Duodenal mucosa (tissue), 2 donors: Measurements from ENCODE around the gene RASA3.

Experiments
- H3K27ac ChIP-seq: one replicate; pipeline ENCODE4 v1.7.0; 2013; ENCODE audit warnings: low read depth, low read length
- H3K27me3 ChIP-seq, 2 donors: one replicate each; pipeline ENCODE4 v1.7.0; 2013; ENCODE audit warnings: low read length in 2 of 2, control low read depth in 1 of 2; ENCODE audit not compliant: insufficient read depth in 2 of 2, control insufficient read depth in 1 of 2
- H3K36me3 ChIP-seq, 2 donors: one replicate each; pipeline ENCODE4 v1.7.0; 2013; ENCODE audit warnings: low read length in 2 of 2, control low read depth in 1 of 2; ENCODE audit not compliant: insufficient read depth in 2 of 2, control insufficient read depth in 1 of 2
- H3K4me1 ChIP-seq, 2 donors: one replicate each; pipeline ENCODE4 v1.7.0; 2013; ENCODE audit warnings: low read length in 2 of 2, control low read depth in 1 of 2; ENCODE audit not compliant: insufficient read depth in 2 of 2, control insufficient read depth in 1 of 2
- H3K4me3 ChIP-seq, 2 donors: one replicate each; pipeline ENCODE4 v1.7.0; 2013; ENCODE audit warnings: low read length in 2 of 2, low read depth in 1 of 2
- H3K9ac ChIP-seq, 2 donors: one replicate each; pipeline ENCODE4 v1.7.0; 2013; ENCODE audit warnings: low read length in 2 of 2, low read depth in 1 of 2
- H3K9me3 ChIP-seq, 2 donors: one replicate each; pipeline ENCODE4 v1.7.0; 2013; ENCODE audit warnings: low read length in 2 of 2, control low read depth in 1 of 2; ENCODE audit not compliant: control insufficient read depth in 1 of 2

RASA3 gene

DNA sequence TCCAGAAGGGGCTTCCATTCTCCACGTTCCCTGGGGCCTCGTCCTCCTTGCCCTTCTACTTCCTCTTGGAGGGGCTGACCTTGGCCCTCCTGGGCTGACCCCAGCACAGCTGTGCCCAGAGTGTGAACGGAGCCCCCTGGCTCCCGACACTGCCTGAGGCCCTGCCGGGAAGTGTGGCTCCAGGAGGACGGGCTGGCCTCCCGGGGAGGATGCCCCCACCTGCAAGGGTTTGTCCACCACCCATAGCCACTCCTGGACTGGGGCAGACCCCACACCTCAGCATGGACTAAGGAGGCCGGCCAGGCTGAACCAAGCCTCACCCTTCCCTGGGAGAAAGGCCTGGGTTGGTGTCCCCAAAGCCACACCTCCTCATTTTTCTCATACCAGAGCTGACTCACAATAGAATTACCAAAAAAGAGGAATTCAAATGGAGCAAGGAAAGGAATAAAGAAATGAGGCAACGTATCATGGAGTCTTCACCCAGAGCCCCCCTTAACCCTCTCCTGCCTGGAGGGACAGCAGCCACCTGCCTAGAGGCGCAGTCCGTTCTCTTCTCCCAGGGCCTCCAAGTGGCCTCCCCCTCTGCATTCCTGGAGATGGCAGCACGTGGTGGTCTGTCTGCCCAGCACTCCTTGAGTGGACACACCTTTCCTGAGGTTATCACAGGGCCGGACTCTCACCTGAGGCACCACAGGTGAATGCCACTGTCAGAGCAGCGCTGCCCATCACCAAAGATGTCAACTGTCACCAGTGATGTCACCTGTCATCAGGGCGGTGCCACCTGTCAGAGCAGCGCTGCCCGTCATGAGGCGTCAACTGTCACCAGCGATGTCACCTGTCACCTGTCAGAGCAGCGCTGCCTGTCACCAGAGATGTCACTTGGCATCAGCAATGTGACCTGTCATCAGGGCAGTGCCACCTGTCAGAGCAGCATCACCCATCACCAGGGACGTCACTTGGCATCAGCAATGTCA, 155.4 kb downstream of the RASA3 start:
- Histone ChIP-seq H3K27me3 (no peaks in the 10 kb centered on the region), H3K27ac (no peak overlapping the region), H3K36me3 (peaks cover 0 to 32% of the 10 kb centered on the region in 2 donors), H3K9ac (no peak overlapping the region), H3K9me3 (no peaks in the 10 kb centered on the region), H3K4me1 (peaks cover 5 to 13% of the 10 kb centered on the region in 2 donors), H3K4me3 (no peak overlapping the region)

DNA sequence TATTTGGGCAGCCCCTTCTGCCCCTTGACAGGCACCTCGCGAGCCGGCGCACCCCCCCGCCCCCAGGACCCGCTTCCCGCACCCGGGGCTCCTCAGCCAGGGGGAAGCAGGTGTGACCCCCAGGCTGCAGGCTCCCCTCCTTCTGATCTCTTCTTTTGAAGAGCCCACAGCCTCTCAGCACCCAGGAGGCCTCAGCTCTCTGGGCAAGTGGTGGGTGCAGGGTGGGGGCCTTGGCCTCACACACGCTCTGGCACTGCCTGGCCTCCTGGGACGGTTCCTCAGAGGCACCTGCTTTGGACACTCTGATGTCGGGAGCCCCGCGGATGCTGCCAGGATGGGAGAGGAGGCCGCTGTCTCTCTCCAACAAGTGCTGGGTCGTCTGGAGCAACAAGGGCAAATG, 157.0 kb downstream of the RASA3 start:
- Histone ChIP-seq H3K9ac (no peak overlapping the region), H3K36me3 (peaks cover 0 to 23% of the 10 kb centered on the region in 2 donors), H3K4me1 (peaks cover 17 to 19% of the 10 kb centered on the region in 2 donors)

DNA sequence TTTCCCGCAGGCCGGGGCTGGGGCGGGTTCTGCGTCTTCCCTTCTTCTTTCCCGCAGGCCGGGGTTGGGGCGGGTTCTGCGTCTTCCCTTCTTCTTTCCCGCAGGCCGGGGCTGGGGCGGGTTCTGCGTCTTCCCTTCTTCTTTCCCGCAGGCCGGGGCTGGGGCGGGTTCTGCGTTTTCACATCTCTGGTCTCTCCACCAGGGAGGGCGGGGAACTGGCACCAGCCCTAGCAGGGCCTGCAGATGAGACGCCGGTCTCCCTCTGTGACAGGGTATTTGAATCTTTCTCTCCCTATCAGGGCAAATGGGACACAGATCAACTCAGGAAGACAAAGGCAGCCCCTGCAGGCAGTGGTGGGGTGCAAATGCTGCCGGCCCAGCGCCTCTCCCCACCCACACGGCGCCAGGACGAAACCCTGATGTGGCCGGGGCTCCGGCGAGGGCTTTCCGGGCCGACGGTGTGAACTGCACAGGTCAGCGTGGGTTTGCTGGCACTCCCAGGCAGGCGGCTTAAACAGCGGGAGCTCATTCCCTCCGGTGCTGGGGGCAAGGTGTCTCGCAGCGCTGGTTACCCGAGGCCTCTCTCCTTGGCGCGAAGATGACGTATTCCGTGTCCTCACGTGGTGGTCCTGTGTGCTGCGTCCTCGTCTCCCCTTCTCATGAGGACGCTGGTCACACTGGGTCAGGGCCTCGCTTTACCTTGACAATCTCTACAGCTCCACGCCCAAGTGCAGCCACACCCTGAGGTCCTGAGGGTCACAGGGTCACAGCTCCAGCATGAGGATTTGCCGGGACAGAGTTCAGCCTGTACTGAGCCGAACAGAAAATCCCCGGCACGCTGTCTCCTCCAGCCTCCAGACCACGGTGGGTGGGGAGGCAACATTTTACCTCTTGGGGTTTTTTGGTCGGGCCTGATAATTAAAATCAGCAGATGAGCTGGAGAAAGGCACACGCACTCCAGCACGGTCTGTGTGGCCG, 157.8 kb downstream of the RASA3 start:
- peaks cover 22 to 24% of the 10 kb centered on the region in 2 donors for H3K4me1 ChIP-seq
- H3K9ac ChIP-seq: no peak overlapping the region
- H3K27me3 ChIP-seq: no peaks in the 10 kb centered on the region
- no peak overlapping the region for H3K4me3 ChIP-seq
- no peak overlapping the region for H3K27ac ChIP-seq
- H3K36me3 ChIP-seq: peaks cover 0 to 15% of the 10 kb centered on the region in 2 donors
- no peaks in the 10 kb centered on the region for H3K9me3 ChIP-seq

More for the DNA sequence above, 157.0 kb downstream of the RASA3 start:
- Histone ChIP-seq H3K4me3 (no peak overlapping the region), H3K9me3 (no peaks in the 10 kb centered on the region), H3K27ac (no peak overlapping the region), H3K27me3 (no peaks in the 10 kb centered on the region)

DNA sequence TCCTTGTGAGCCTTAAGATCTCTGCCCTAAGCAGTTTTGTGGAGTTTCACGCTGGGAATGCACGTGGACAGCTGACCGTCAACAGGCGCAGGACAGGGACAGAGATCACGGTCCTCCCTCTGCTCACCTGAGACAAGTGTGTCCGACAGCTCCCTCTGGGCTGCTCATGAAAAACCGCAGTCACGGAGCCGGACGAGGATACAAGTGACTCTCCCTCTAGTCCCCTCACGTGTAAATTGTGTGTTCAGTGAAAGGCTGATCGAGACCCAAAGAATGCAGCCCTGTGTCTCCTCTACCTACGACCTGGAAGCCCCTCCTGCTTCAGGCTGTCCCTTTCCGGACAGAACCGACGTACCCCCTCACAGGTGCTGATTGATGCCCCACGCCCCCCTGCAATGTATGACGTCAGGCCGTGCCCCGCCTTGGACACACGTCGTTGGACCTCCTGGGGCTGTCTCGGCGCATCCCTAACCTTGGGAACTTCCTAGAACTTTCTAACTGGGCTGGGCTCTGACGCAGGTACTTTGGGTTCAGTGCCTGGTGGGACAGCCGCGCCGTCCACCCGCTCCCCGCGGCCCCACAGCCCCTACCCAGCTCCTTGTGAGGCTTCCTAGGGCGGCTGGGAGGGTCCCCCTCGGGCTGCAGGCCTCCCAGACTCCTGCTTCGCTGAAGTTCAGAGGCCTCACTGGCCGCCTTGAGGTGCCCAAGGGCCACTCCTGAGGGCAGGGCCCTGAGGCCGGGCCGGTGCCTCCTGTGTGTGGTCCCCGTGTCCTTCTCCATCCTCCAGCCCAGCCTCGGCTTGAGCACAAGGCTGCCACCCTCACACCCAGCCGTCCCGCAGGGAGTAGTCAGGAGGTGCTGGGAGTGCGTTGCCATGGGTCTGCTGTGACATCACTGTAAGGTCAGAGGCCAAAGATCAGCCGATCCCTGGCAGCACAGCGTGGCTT, 158.9 kb downstream of the RASA3 start, which contains the start of gene C13orf46:
C13orf46 (minus strand) TSS at position 859 of the 947 bp plus-strand sequence; CDS start at position 780, 79 bp downstream.
- Histone ChIP-seq H3K9me3 (no peaks in the 10 kb centered on the region), H3K4me3 (no peak within 1 kb of the TSS), H3K4me1 (peaks cover 23 to 25% of the 10 kb centered on the region in 2 donors), H3K36me3 (peaks cover 0 to 5% of the 10 kb centered on the region in 2 donors), H3K27me3 (no peaks in the 10 kb centered on the region), H3K27ac (no peak within 1 kb of the TSS), H3K9ac (no peak within 1 kb of the TSS)

DNA sequence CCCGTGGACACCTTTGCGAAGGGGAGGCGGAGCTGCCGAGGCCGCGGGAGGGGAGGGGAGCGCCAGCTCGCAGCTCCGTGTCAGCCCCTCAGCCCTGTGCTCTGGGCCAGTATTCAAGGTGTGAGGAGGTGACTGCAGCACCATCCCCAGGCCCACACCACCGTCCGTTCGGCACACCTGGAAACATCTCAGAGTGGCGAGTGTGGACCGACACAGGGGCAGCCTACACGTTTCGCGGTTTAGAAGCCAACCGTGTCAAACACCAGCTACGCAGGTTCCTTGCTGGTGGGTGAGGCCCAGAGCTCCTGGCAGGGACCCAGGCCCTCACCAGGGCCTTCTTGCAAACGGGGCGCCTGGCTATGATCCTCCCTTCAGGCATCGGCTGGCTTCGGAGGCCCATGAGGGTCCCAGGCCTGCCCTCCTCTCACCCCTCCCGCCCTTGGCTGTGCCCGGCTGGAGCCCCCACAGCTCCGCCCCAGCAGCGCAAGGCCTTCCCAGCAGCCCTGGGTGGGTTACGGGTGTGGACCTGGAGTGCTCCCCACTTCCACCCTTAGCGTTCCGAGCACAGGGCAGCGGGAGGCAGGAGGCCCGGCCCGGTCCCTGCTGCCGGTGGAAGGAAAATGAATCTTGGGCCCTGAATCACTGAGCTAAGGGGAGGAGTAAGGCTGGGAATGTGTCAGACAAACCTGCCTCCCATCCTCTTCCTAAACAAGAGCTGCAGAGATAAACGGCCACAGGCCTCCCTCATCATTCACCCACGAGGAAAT, 159.8 kb downstream of the RASA3 start:
- no peaks in the 10 kb centered on the region for H3K9me3 ChIP-seq
- H3K4me3 ChIP-seq: no peak overlapping the region
- H3K27ac ChIP-seq: no peak overlapping the region
- peaks cover 0 to 4% of the 10 kb centered on the region in 2 donors for H3K36me3 ChIP-seq
- H3K9ac ChIP-seq: no peak overlapping the region
- H3K27me3 ChIP-seq: no peaks in the 10 kb centered on the region
- peaks cover 23 to 25% of the 10 kb centered on the region in 2 donors for H3K4me1 ChIP-seq

DNA sequence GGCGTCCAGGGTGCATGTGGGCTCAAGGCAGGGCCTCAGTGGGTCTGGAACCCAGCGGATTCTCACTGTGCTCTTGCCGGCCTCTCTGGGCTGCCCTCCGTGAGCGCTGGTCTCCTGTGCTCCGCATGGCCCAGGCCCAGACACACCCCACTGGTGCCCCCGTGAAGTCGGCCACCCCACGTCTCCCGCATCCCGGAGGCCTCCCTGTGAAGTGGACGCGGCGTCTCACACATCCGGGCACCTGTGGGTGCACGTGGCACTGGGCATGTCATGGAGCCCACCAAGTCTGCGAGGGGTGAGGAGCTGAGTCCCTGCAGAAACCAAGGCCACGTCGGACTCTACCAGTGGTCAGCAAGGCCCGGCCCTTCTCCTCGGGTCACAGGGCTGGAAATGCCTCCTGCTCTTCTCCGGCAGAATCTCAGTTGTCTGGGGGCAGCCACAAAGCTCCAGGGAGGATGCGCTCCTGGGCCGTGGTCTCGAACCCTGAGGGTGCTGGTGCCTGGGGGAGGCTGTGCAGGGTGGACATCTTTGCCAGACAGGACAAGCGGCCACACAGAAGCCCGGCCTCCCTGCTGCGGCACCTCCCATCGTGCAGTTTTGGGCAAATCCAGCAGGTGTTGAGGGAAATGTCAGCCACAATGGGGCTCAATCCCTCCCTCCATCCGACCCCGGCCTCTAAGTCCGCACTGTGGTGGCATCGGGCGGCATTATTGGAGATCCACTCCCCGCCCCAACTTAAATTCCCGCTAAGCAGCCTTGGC, 160.8 kb downstream of the RASA3 start:
- Histone ChIP-seq H3K9ac (no peak overlapping the region), H3K9me3 (no peaks in the 10 kb centered on the region), H3K4me1 (peaks cover 23 to 25% of the 10 kb centered on the region in 2 donors), H3K4me3 (no peak overlapping the region), H3K27me3 (no peaks in the 10 kb centered on the region), H3K36me3 (no peaks in the 10 kb centered on the region), H3K27ac (no peak overlapping the region)

DNA sequence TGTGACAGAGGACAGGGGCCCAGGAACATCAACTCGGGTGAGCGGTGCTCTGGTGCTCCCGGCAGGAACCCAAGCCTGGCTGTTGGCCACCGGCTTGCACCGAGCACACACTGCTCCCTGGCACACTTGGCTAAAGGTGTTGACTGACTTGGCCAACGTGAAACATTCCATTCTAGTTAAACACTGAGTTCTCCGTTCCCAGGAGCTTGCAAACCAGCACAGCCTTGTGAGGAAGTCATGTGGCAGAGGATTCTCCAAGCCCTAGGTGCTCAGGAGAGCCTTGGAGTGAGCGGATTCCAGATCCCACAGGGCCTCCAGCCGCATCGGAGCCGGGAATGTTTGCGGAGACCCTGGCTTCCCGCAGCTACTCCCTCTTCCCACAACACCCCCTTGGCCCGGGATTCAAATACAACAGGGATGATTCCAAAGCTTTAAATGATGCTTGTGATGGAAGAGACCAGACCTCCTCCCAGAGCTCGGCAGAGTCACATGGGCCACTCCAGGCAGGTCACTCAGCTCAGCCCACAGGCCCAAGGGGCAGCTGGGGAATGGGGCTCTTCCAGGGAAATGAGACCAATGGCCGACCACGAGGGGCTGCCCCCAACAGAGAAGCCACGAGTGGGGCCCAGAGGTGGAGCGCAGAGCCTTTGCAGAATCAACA, 161.5 kb downstream of the RASA3 start:
- H3K9me3 ChIP-seq: no peaks in the 10 kb centered on the region
- H3K27ac ChIP-seq: no peak overlapping the region
- H3K9ac ChIP-seq: no peak overlapping the region
- H3K27me3 ChIP-seq: no peaks in the 10 kb centered on the region
- H3K4me1 ChIP-seq: peaks cover 23 to 25% of the 10 kb centered on the region in 2 donors
- H3K36me3 ChIP-seq: no peaks in the 10 kb centered on the region
- H3K4me3 ChIP-seq: no peak overlapping the region

DNA sequence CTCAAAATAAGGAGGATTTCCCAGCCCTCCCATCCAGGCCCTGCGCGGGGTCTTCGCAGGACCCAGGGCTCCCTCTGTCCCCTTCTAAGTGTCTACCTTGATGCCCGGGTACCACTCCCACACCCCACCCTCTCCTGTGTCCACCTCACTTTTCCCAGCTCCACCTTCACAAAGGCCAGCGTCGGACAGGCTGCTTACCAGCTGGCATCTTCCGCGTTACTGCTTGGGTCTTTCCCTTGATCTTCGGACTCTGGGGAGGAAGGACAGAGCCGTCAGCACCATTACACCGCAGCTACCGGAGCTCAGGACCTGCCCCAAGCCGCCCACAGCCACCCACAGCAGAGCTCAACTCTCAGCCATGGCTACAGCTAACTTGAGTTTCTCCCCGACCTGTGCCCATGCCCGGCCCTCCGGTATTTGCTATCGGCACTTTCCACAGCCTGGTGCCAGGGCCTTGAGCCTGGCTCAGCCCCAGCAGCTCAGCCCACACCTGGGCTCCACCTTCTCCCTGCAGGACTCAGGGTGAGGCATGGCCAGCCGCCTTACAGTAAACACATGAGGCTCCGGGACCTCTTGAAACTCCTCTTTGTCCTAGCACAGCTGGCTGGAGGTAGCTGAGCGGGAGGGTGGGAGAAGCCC, 162.3 kb downstream of the RASA3 start:
- Histone ChIP-seq H3K9ac (peak overlapping the region in 1 of 2 donors; percentile 4), H3K27me3 (no peaks in the 10 kb centered on the region), H3K36me3 (no peaks in the 10 kb centered on the region), H3K27ac (peak overlapping the region; percentile 24), H3K9me3 (no peaks in the 10 kb centered on the region), H3K4me3 (peak overlapping the region; percentile 43 to 46), H3K4me1 (peaks cover 23 to 25% of the 10 kb centered on the region in 2 donors)
